GM10248 (cell line): Measurements from ENCODE around the gene DNM3.
"Not testable (repeated sequence)": the region's sequence is repeated elsewhere in the genome, so short reads cannot be mapped to it uniquely, and the experiment has no call there.

ENCODE experiments used
- CTCF ChIA-PET: fragments of 300-600 bp; sonication (Branson Sonifier 250); formaldehyde crosslinking; extraction: SDS; loops from one replicate; lab custom pipeline; 2021; ENCODE audit warnings: antibody characterized with exemption; lab: Yijun Ruan, JAX
- POLR2A ChIA-PET: fragments of 350-650 bp; sonication (Branson Sonifier 250); formaldehyde crosslinking; extraction: SDS; loops from one replicate; lab custom pipeline; 2020; ENCODE audit warnings: antibody characterized with exemption; lab: Yijun Ruan, JAX
- DNase-seq: peaks from one replicate; pipeline ENCODE4 v3.0.0; 2012; ENCODE audit errors: extremely low spot score
- CTCF ChIP-seq: IDR thresholded peaks from 2 replicates; pipeline ENCODE4 v1.5.1; 2012; ENCODE audit warnings: mild to moderate bottlenecking, low read depth; ENCODE audit errors: extremely low read depth, missing control alignments, control extremely low read depth

Gene DNM3

GRCh38 chr1:172299515-172299914 is 458.2 kb downstream of the DNM3 start:
- ChIA-PET POLR2A (no interaction called here), CTCF (no interaction called here)
- no peak for DNase-seq
- TF ChIP-seq CTCF: no peak

GRCh38 chr1:172307508-172307907 is 466.2 kb downstream of the DNM3 start:
- CTCF ChIA-PET, DNase-seq, POLR2A ChIA-PET: not testable (repeated sequence)

- CTCF ChIA-PET: interaction anchor here (1.4 kb wide), 1 partner anchor 81 kb away, joined by 3 read pairs; no protein-coding TSS in a partner anchor
- no peak for TF ChIP-seq CTCF
- no peak for DNase-seq
Measured at GRCh38 chr1:172308142-172308541, 466.8 kb downstream of the DNM3 start.

DNA sequence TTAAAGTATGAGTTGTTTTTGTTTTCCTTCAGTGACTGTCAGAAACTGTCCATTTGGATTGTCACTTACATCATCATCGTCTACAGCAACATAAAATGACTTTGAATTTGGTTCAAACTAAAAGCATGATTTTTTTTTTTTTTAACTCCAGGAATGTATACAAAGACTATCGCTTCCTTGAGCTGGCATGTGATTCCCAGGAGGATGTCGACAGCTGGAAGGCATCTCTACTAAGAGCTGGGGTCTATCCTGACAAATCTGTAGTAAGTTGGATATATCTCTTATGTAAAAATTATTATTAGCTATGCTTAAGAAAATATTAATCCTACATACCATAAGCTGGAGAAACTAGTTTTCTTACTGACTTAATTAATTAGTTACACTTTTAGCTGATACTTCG is 467.3 kb downstream of the DNM3 start:
- POLR2A ChIA-PET: no interaction called here
- CTCF ChIA-PET: interaction anchor here (1.4 kb wide), 1 partner anchor 82 kb away, joined by 3 read pairs; no protein-coding TSS in a partner anchor
- no peak for TF ChIP-seq CTCF
- no peak for DNase-seq

More at GRCh38 chr1:172308142-172308541, 466.8 kb downstream of the DNM3 start:
- POLR2A ChIA-PET: no interaction called here

DNA sequence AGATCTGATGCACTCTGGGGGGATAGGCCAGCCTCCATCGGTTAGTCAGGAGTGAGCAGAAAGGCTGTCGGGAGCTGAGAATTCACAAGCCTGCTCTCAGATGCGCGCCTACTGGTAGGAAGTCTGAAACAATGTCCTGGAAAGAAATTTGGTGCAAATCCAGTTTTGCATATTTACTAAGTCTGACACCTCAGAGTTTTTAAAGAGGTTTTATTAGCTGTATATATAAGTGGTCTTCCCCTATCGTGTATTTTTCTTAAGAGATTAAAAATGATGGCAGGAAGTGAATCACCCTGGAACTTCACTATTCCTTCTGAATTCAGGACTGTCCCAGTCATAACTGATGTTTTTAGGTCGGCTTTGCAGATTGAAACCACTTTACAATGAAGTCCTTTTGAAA is 479.4 kb downstream of the DNM3 start:
- TF ChIP-seq CTCF: no peak
- no peak for DNase-seq
- CTCF ChIA-PET: no interaction called here
- POLR2A ChIA-PET: no interaction called here

GRCh38 chr1:172321451-172321850 is 480.2 kb downstream of the DNM3 start:
- DNase-seq: no peak
- no peak for TF ChIP-seq CTCF
- ChIA-PET POLR2A (no interaction called here), CTCF (no interaction called here)

DNA sequence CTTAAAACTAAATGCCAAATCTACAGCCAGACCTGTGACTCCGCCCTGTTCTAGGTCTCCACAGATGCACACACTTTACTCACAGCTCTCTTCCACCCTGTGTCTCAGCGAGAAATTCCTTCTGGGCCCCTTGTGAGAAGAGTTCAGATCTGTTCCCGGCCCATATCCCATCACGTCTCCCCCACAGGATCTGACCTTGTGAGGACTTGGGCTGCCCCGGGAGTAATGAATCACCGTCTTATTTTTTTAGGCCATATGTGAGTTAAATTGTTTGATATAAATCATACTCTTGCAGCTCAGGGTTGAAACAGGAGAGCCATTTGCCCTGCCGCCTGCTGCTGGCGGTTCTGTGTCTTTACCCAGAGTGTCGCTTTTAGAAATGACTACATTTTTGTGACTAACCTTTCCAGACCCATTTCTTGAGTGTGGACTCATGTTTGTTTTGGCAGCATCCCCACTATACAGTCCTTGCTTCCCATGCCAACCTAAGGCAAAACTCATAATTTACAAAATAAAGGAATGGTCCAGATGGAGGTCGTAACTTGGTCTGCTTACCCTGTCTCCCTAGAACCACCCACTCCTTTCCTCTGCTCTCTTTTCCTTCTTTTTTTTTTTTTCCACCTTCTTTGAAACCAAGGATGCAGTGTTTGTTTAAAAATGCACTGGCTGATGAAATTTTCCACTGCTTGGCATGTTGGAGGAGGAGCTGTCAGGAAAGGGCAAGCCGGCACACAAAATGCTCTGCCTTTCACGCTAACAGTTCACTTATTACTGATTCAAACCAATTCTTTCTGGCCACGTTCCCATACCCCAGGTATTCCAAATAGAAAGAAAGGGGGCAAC is 481.1 kb downstream of the DNM3 start:
- TF ChIP-seq CTCF: no peak
- DNase-seq: no peak
- ChIA-PET CTCF (interaction anchor here (1.8 kb wide), 1 partner anchor 11 kb away, joined by 4 read pairs; no protein-coding TSS in a partner anchor), POLR2A (no interaction called here)
